GM18505 (cell line): ENCODE results near the gene TPP1.

Source experiments
- ATAC-seq: cut with Tn5 transposase; IDR thresholded peaks from one replicate; pipeline ENCODE4 v1.9.1; 2021; ENCODE audit not compliant: unreplicated experiment
- POLR2A ChIP-seq: IDR thresholded peaks from 4 replicates; pipeline ENCODE4 v1.6.1; 2011; ENCODE audit warnings: borderline replicate concordance; ENCODE audit not compliant: insufficient read depth, insufficient read length; ENCODE audit errors: extremely low read depth

TPP1 gene

GRCh38 chr11:6596239-6596877 lies 22.9 kb downstream of the TPP1 start:
- no peak for TF ChIP-seq POLR2A
- ATAC-seq, result no peak

- TF ChIP-seq POLR2A, result no peak
- ATAC-seq, result no peak
Observed at GRCh38 chr11:6594142-6594768, 25.0 kb downstream of the TPP1 start.

GRCh38 chr11:6588018-6588417 lies 31.2 kb downstream of the TPP1 start:
- TF ChIP-seq POLR2A, result no peak
- ATAC-seq, result no peak

GRCh38 chr11:6587360-6587953 lies 31.8 kb downstream of the TPP1 start:
- no peak for TF ChIP-seq POLR2A
- no peak for ATAC-seq

GRCh38 chr11:6586434-6587359 lies 32.5 kb downstream of the TPP1 start:
- no peak for TF ChIP-seq POLR2A
- no peak for ATAC-seq

- ATAC-seq, result no peak
- no peak for TF ChIP-seq POLR2A
Observed at GRCh38 chr11:6584528-6584927, 34.7 kb downstream of the TPP1 start.

GRCh38 chr11:6583584-6583983 lies 35.6 kb downstream of the TPP1 start:
- no peak for ATAC-seq
- no peak for TF ChIP-seq POLR2A

- TF ChIP-seq POLR2A, result no peak
- no peak for ATAC-seq
Observed at GRCh38 chr11:6579681-6580080, 39.5 kb downstream of the TPP1 start.

GRCh38 chr11:6578134-6578533 lies 41.1 kb downstream of the TPP1 start:
- no peak for TF ChIP-seq POLR2A
- ATAC-seq, result no peak

- ATAC-seq, result no peak
- TF ChIP-seq POLR2A, result no peak
Observed at GRCh38 chr11:6576471-6577373, 42.5 kb downstream of the TPP1 start.

- no peak for TF ChIP-seq POLR2A
- ATAC-seq, result no peak
Observed at GRCh38 chr11:6574816-6575715, 44.2 kb downstream of the TPP1 start.
